NCI-H526 (cell line): ENCODE data around the gene TTC19.
"Not testable (repeated sequence)": the region's sequence is repeated elsewhere in the genome, so short reads cannot be mapped to it uniquely, and the experiment has no call there.

Experiments used
- DNase-seq, 2 experiments: peaks; one replicate each; lab custom pipeline; 2025; lab: John Stamatoyannopoulos, UW

TTC19 gene

GRCh38 chr17:16033729-16034349, 34.2 kb downstream of the TTC19 start:
- DNase-seq: peak; percentile 76 to 81

- DNase-seq: no peak
These were observed 36.6 kb downstream of the TTC19 start for GRCh38 chr17:16036261-16036660.

GRCh38 chr17:16037636-16038035, 38.0 kb downstream of the TTC19 start:
- no peak for DNase-seq

- no peak for DNase-seq
These were observed 41.2 kb downstream of the TTC19 start for GRCh38 chr17:16040710-16041251.

GRCh38 chr17:16044487-16044886, 44.9 kb downstream of the TTC19 start:
- DNase-seq: no peak

DNA sequence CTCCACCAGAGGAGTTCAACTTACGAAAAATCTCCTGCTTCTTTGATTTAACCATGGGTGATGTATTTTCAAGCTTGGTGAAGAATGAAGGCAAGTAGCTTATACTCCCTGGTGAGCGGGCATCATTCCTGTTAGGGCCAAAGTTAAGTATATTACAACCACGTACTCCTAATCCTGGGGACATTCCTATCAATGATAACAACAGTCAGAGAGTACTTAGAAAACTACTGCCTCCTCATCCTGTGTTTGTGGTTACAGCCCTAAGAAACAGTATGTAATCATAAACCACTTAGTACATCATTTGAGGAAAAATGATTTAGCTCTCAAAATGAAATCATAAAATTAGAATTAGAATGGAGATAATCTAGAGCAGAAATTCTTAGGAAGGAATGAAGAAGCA, 47.3 kb downstream of the TTC19 start:
- DNase-seq: no peak

DNA sequence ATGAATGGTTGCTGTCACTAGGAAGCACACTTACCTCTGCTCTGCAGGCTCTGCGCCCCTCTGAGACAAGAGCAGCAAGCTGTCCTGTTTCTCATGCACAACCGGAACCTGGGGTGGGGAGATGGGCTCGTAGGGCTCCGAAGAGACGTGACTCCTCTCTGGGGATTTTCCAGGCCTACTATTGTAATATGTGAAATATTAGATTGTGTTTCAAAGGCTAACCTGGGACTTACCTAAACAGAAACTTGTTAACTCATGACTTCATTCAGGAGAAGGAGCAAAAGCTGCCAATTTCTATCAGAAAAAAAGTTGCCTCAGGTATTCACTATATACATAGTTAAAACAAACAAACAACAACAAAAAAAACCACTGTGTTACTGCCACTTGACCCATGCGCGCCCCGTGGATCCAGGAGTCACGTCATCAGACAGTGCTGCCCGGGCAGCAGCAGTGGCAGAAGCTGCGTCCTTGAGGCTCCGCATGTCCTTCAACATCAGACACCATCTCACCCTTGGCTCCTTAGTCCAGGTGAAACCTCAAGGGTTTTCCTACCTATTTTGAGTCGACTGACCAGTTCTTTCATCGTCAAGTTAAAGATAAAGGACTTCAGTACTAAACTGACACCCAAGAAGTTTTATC, 49.3 kb downstream of the TTC19 start:
- DNase-seq: no peak

DNA sequence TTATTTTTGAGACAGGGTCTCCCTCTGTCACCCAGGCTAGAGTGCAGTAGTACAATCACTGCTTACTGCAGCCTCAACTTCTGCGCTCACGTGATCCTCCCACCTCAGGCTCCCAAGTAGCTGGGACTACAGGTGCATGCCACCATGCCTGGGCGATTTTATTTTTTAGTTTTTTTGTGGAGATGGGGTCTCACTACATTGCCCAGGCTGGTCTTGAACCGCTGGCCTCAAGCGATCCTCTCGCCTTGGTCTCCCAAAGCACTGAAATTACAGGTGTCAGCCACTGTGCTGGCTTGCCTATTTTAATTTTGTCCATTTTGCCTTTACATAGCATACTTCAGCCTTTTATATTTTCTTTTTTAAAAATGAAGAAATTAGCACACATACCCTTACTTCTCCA, 51.2 kb downstream of the TTC19 start:
- DNase-seq: no peak

GRCh38 chr17:16052486-16052885, 52.9 kb downstream of the TTC19 start:
- DNase-seq: no peak

GRCh38 chr17:16055139-16055538, 55.5 kb downstream of the TTC19 start:
- DNase-seq: not testable (repeated sequence)

DNA sequence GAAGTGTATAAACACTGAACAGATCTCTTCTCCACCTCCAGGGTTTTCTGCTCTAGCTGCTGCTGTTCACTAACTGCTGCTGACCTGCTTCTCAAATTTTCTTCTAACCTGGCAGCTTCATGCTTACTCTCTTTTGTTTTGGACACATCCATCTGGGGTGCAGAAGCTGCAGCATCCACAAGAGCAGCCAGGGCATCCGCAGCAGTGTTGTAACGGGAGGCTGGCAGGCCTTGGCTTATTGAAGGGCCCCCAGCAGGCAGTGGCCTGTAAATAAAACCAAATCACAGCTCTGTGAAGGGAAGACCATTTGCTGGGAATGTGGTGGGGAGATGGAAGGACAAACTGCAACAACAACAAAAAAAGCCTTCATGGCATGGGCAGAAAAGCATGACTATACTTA, 62.0 kb downstream of the TTC19 start:
- DNase-seq: no peak

GRCh38 chr17:16066125-16066524, 66.5 kb downstream of the TTC19 start:
- DNase-seq: no peak

DNA sequence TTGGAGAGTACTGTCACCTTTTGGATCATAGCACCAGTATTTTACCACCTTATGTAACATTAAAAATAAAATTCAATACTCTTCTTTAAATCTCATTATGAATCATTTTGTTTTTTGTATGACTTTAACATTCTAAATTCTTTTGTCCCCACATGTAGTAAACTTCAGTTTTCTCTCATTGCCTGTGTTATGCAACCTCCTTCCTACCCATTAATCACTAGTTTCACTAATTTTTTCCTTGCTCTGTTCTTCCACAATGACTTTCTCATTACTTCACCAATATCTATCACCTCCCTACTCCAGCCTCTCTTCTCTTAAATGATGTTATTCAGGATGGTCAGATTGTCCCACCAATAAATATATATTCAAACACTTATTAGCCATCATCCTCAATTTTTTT, 68.7 kb downstream of the TTC19 start:
- DNase-seq: no peak

- DNase-seq: peak; percentile 44 to 46
These were observed 72.4 kb downstream of the TTC19 start for GRCh38 chr17:16072031-16072430.

DNA sequence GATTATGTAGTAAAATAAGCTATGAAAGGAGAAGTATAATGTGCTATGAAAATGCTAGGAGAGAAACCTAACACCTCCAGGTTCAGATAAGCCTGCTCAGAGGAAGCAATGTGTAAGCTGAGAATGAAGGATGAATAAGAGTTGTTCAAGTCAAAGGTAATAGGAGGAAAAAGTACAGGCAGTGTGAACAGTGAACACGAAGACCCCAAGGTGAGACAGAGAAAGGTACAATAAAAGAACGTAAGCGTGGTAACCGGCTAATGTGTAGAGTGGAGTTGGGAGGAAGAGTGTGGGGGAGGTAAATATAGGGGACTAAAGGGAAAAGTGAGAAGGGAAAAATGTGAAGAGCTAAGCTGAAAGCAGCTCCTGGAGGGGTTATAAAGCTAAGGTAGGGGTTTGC, 74.2 kb downstream of the TTC19 start:
- peak; percentile 1 to 27 for DNase-seq

DNA sequence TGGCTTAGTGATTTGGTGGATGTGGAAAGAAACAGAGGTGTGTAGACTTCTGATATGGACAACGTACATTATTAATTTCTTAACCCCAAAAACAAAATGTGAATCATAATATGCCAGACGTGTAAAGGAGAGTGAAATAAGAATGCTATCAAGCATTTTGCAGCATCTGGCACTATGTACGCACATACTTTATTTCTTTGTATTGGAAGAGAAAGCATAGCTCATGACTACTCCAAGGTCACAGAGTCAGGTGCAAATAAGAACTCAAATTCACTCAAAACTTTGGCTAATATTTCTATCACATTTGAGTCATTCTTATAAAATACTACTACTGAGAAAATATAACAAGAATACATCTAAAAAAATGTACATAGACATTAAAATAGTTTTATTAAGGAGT, 74.8 kb downstream of the TTC19 start:
- no peak for DNase-seq

GRCh38 chr17:16075949-16076348, 76.3 kb downstream of the TTC19 start:
- no peak for DNase-seq
